K562 (cell line): ENCODE data around the gene ETS2. TPM values are rescaled to one million over a fixed set of nuclear protein-coding genes. Genes with fewer than 3 reads are reported as not detected.

ENCODE experiments used
- CHAMP1 ChIP-seq: fragments of 450-650 bp; IDR thresholded peaks from 2 replicates; pipeline ENCODE4 v1.6.1; 2016; ENCODE audit warnings: mild to moderate bottlenecking
- CTBP1 ChIP-seq: fragments of 450-650 bp; IDR thresholded peaks from 2 replicates; pipeline ENCODE4 v1.6.1; 2016; ENCODE audit warnings: borderline replicate concordance
- GMEB1 ChIP-seq: fragments of 250-450 bp; sonication (Bioruptor Pico); IDR thresholded peaks from 2 replicates; pipeline ENCODE4 v1.4.0; 2020; ENCODE audit warnings: mild to moderate bottlenecking
- KLF16 ChIP-seq: IDR thresholded peaks from 2 replicates; pipeline ENCODE4 v1.6.1; 2016; ENCODE audit warnings: antibody characterized with exemption
- MAFG ChIP-seq: fragments of 450-650 bp; conservative IDR thresholded peaks from 2 replicates; pipeline ENCODE4 v1.6.1; 2016; ENCODE audit warnings: missing genetic modification characterization, missing compliant biosample characterization
- NEUROD1 ChIP-seq: fragments of 150-350 bp; IDR thresholded peaks from 2 replicates; pipeline ENCODE4 v1.6.1; 2014; ENCODE audit warnings: borderline replicate concordance, low read length, low read depth; ENCODE audit not compliant: partially characterized antibody
- NFATC3 ChIP-seq: fragments of 450-650 bp; IDR thresholded peaks from 2 replicates; pipeline ENCODE4 v1.6.1; 2017; ENCODE audit warnings: mild to moderate bottlenecking
- NONO ChIP-seq, 2 experiments: fragments of 200-400 bp in 1 of 2; fragments of 450-650 bp in 1 of 2; formaldehyde crosslinking in 1 of 2; IDR thresholded peaks; 2 replicates each; pipeline ENCODE4 v1.6.1; 2017; ENCODE audit warnings: low read depth in 2 of 2, mild to moderate bottlenecking in 2 of 2, moderate library complexity in 2 of 2, low read length in 1 of 2
- NR2C1 ChIP-seq, 2 experiments: fragments of 450-650 bp; IDR thresholded peaks; 2 replicates each; pipeline ENCODE4 v1.6.1; 2017; ENCODE audit warnings: mild to moderate bottlenecking in 2 of 2, antibody characterized with exemption in 1 of 2, inconsistent platforms in 1 of 2, missing compliant biosample characterization in 1 of 2, missing genetic modification characterization in 1 of 2
- NR2C2 ChIP-seq, 2 experiments: fragments of 200-800 bp in 1 of 2; sonication (Bioruptor generic) in 1 of 2; sonication (generic) in 1 of 2; formaldehyde crosslinking in 1 of 2; IDR thresholded peaks; 2 replicates each; pipeline versions ENCODE4 v1.6.1 to v1.8.0; 2016 to 2022; ENCODE audit warnings: mild to moderate bottlenecking in 1 of 2, missing compliant biosample characterization in 1 of 2, missing genetic modification characterization in 1 of 2, missing genetic modification reagents in 1 of 2
- PHF20 ChIP-seq: fragments of 450-650 bp; IDR thresholded peaks from 2 replicates; pipeline ENCODE4 v1.6.1; 2018; ENCODE audit not compliant: partially characterized antibody
- PTRF ChIP-seq: fragments of 450-650 bp; IDR thresholded peaks from 2 replicates; pipeline ENCODE4 v1.6.1; 2016; ENCODE audit warnings: mild to moderate bottlenecking, missing genetic modification characterization, missing compliant biosample characterization
- RBM14 ChIP-seq: fragments of 200-400 bp; formaldehyde crosslinking; IDR thresholded peaks from 2 replicates; pipeline ENCODE4 v1.6.1; 2018; ENCODE audit warnings: low read depth, mild to moderate bottlenecking, low read length, moderate library complexity, borderline replicate concordance; ENCODE audit not compliant: insufficient read depth
- SIN3B ChIP-seq: fragments of 450-650 bp; IDR thresholded peaks from 2 replicates; pipeline ENCODE4 v1.6.1; 2017; ENCODE audit warnings: low read depth, mild to moderate bottlenecking, moderate library complexity
- SMARCE1 ChIP-seq: fragments of 450-650 bp; IDR thresholded peaks from 2 replicates; pipeline ENCODE4 v1.7.1; 2016; ENCODE audit warnings: mild to moderate bottlenecking
- SRF ChIP-seq, 2 experiments: fragments of 250-450, 450-650 bp in 1 of 2; sonication (Bioruptor Pico) in 1 of 2; sonication (generic) in 1 of 2; formaldehyde crosslinking; IDR thresholded peaks; 2 replicates each; pipeline versions ENCODE4 v1.5.0 to v1.5.1; 2020 to 2022; ENCODE audit warnings: mild to moderate bottlenecking in 1 of 2, missing genetic modification reagents in 1 of 2
- SUPT5H ChIP-seq: fragments of 450-650 bp; IDR thresholded peaks from 2 replicates; pipeline ENCODE4 v1.6.1; 2016
- XRCC4 ChIP-seq: IDR thresholded peaks from one replicate; pipeline ENCODE4 v1.6.1; 2011; ENCODE audit not compliant: insufficient read depth, insufficient read length; ENCODE audit errors: extremely low read depth
- ZNF347 ChIP-seq: fragments of 450-650 bp; formaldehyde crosslinking; IDR thresholded peaks from 2 replicates; pipeline ENCODE4 v1.4.0; 2020; ENCODE audit warnings: low read depth, mild to moderate bottlenecking, moderate library complexity
- ZNF431 ChIP-seq: sonication (generic); formaldehyde crosslinking; IDR thresholded peaks from 2 replicates; pipeline ENCODE4 v1.8.0; 2022; ENCODE audit warnings: mild to moderate bottlenecking, missing genetic modification reagents
- polyA plus RNA-seq, 8 experiments: library from polyadenylated mRNA; depleted of rRNA in 4 of 8; stranded (reverse) in 5 of 8; unstranded in 3 of 8; fragments of >200 nt; fragmentation: Nextera tagmentation in 2 of 8; fragmentation: Illumina TruSeq in 1 of 8; extraction: Ambion mirVana in 2 of 8; extraction: Trizol in 1 of 8; gene quantifications; 2 replicates each; pipeline versions ENCODE4 v1.2.1 to v1.2.3, GENCODE V29; 2011 to 2014; ENCODE audit warnings: inconsistent platforms in 1 of 8, missing spikeins in 1 of 8
- total RNA-seq, 7 experiments: library from RNA; depleted of rRNA in 6 of 7; stranded (reverse); fragments of >200 nt in 6 of 7; fragmentation: Illumina TruSeq in 2 of 7; extraction: Trizol in 2 of 7; gene quantifications; 2 replicates each; pipeline versions ENCODE4 v1.2.1 to v1.2.3, GENCODE V29; 2011 to 2021; ENCODE audit warnings: low replicate concordance in 1 of 7
- TF ChIP-seq, protein P1 (sequence below): IDR thresholded peaks from 2 replicates; pipeline ENCODE4 v1.6.1; 2011; ENCODE audit warnings: borderline replicate concordance, low read depth, mild to moderate bottlenecking, moderate library complexity, low read length; ENCODE audit not compliant: insufficient read depth, poor library complexity, severe bottlenecking
- TF ChIP-seq, protein P2 (sequence below): fragments of 200-800 bp; sonication (Bioruptor generic); IDR thresholded peaks from 2 replicates; pipeline ENCODE4 v1.6.1; 2017; ENCODE audit warnings: missing genetic modification characterization, missing compliant biosample characterization

Gene ETS2
- total and polyA plus RNA-seq, 9 of the 15 experiments (the other 6 are each of a cell fraction or from before 2014, with no cell fraction given), result 1.7 to 24.4 (median 12.2) TPM

DNA sequence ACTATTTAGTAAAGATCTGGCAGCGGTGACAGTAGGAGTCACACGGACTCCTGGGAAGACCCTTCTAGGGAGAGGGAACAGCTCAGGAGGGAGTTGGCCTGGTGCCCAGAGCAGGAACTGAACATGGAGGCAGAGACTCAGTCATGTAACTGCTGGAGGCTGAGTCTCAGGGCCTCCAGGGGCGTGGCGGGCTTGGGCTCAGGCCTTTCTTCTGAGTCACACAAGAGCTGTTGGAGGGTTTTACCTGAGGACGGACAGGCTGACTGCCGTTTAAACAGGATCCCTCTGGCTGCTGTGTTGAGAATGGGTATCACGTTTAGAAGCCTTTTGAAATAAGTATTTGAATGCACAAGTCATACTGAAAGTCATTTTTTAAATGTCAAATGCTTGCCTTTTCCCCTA is 7.2 kb upstream of the ETS2 start (continued):
- TF ChIP-seq, protein P1, sequence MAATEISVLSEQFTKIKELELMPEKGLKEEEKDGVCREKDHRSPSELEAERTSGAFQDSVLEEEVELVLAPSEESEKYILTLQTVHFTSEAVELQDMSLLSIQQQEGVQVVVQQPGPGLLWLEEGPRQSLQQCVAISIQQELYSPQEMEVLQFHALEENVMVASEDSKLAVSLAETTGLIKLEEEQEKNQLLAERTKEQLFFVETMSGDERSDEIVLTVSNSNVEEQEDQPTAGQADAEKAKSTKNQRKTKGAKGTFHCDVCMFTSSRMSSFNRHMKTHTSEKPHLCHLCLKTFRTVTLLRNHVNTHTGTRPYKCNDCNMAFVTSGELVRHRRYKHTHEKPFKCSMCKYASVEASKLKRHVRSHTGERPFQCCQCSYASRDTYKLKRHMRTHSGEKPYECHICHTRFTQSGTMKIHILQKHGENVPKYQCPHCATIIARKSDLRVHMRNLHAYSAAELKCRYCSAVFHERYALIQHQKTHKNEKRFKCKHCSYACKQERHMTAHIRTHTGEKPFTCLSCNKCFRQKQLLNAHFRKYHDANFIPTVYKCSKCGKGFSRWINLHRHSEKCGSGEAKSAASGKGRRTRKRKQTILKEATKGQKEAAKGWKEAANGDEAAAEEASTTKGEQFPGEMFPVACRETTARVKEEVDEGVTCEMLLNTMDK, result no peak
- TF ChIP-seq NEUROD1 (no peak), SRF (CRISPR knock-in tag; IDR thresholded peaks at IDR 0.05) (peak in 1 of 2 experiments; percentile 13; a peak in 1 of 4 replicates), XRCC4 (no peak), NR2C2 (CRISPR knock-in tag; IDR thresholded peaks at IDR 0.05) (no peak), NR2C2 (tag; IDR thresholded peaks at IDR 0.05) (no peak), SMARCE1 (peak; percentile 77), MAFG (tag) (no peak), ZNF431 (CRISPR knock-in tag) (no peak), CTBP1 (peak; percentile 52; the same call in 1 of the 2 replicates), PHF20 (no peak), NONO (IDR thresholded peaks at IDR 0.05; ENCODE audit: low read depth in 2 of 2, low read length in 1 of 2) (no peak), ZNF347 (CRISPR knock-in tag) (no peak), SUPT5H (no peak), RBM14 (no peak), CHAMP1 (no peak), GMEB1 (CRISPR knock-in tag) (no peak), NFATC3 (no peak), SIN3B (no peak), PTRF (no peak), NR2C1 (IDR thresholded peaks at IDR 0.05) (no peak), NR2C1 (tag; IDR thresholded peaks at IDR 0.05) (no peak), KLF16 (0 out of 2 replicates have a peak, but pooled peaks have one; percentile 34)
- TF ChIP-seq, protein P2, sequence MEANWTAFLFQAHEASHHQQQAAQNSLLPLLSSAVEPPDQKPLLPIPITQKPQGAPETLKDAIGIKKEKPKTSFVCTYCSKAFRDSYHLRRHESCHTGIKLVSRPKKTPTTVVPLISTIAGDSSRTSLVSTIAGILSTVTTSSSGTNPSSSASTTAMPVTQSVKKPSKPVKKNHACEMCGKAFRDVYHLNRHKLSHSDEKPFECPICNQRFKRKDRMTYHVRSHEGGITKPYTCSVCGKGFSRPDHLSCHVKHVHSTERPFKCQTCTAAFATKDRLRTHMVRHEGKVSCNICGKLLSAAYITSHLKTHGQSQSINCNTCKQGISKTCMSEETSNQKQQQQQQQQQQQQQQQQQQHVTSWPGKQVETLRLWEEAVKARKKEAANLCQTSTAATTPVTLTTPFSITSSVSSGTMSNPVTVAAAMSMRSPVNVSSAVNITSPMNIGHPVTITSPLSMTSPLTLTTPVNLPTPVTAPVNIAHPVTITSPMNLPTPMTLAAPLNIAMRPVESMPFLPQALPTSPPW (CRISPR knock-in tag), result no peak
